Calu3 (cell line): ENCODE results near the gene SCO2. TPM values are rescaled to one million over a fixed set of nuclear protein-coding genes. Genes with fewer than 3 reads are reported as not detected.

Source experiments
- BruUV-seq: library from RNA; stranded (reverse); fragments of 400-500 nt; replicated peaks from 2 replicates; lab custom pipeline; 2021; lab: Mats Ljungman, UMichigan
- CTCF ChIA-PET: fragments of 300-600 bp; sonication (Branson Sonifier 250); formaldehyde crosslinking; loops from one replicate; lab custom pipeline; 2022; ENCODE audit warnings: antibody characterized with exemption; lab: Charles Lee
- DNase-seq: peaks from one replicate; pipeline ENCODE4 v3.0.0; 2022
- H3K27ac Mint-ChIP-seq: one replicate; pipeline ENCODE4 v1.8.0; 2022; ENCODE audit warnings: mixed read lengths; ENCODE audit not compliant: unreplicated experiment
- H3K27me3 Mint-ChIP-seq: one replicate; pipeline ENCODE4 v1.8.0; 2022; ENCODE audit warnings: mixed read lengths; ENCODE audit not compliant: unreplicated experiment
- H3K36me3 Mint-ChIP-seq: one replicate; pipeline ENCODE4 v1.8.0; 2022; ENCODE audit warnings: mild to moderate bottlenecking, moderate library complexity, mixed read lengths; ENCODE audit not compliant: insufficient read depth, unreplicated experiment
- H3K4me1 Mint-ChIP-seq: one replicate; pipeline ENCODE4 v1.8.0; 2022; ENCODE audit warnings: mild to moderate bottlenecking, low read depth, mixed read lengths; ENCODE audit not compliant: unreplicated experiment
- H3K4me3 Mint-ChIP-seq: one replicate; pipeline ENCODE4 v1.8.0; 2022; ENCODE audit warnings: mild to moderate bottlenecking, low read depth, moderate library complexity, mixed read lengths; ENCODE audit not compliant: unreplicated experiment
- H3K9me3 Mint-ChIP-seq: one replicate; pipeline ENCODE4 v1.8.0; 2022; ENCODE audit warnings: low read depth, mixed read lengths; ENCODE audit not compliant: unreplicated experiment
- CTCF ChIP-seq: fragments of 200-600 bp; IDR thresholded peaks from one replicate; pipeline ENCODE4 v1.8.0; 2022; ENCODE audit warnings: antibody characterized with exemption; ENCODE audit not compliant: unreplicated experiment
- intact Hi-C: fragments of 100-400 bp; cut with micrococcal nuclease; formaldehyde crosslinking; loops from one replicate; pipeline ENCODE4 v1.10.0; 2022; ENCODE audit not compliant: unreplicated experiment
- total RNA-seq: library from RNA; stranded (reverse); gene quantifications from 2 replicates; pipeline ENCODE4 v1.2.3, GENCODE V29; 2022

Gene SCO2
- total RNA-seq, 1 experiment from 2014 or later = 3.6 TPM

- no peak for DNase-seq
- Mint-ChIP-seq H3K27me3 (no peaks in the 10 kb centered on the region), H3K9me3 (no peaks in the 10 kb centered on the region), H3K4me1 (peaks cover 9% of the 10 kb centered on the region), H3K27ac (no peak overlapping the region), H3K4me3 (no peak overlapping the region), H3K36me3 (peaks cover 22% of the 10 kb centered on the region)
- no TSS peak for BruUV-seq
- CTCF ChIA-PET = interaction anchor here (0.5 kb wide), 2 partner anchors 33 to 56 kb away, joined by 4 to 9 read pairs; no protein-coding TSS in a partner anchor
- intact Hi-C loops = no loop called here
- TF ChIP-seq CTCF = no peak
These were observed 34.6 kb upstream of the SCO2 start for GRCh38 chr22:50560034-50560433.

- peaks cover 7% of the 10 kb centered on the region for H3K36me3 Mint-ChIP-seq
- no peaks in the 10 kb centered on the region for H3K9me3 Mint-ChIP-seq
- CTCF ChIA-PET = no interaction called here
- DNase-seq = no peak
- no peak for TF ChIP-seq CTCF
- H3K27me3 Mint-ChIP-seq = no peaks in the 10 kb centered on the region
- H3K27ac Mint-ChIP-seq = no peak overlapping the region
- BruUV-seq = no TSS peak
- no peak overlapping the region for H3K4me3 Mint-ChIP-seq
- intact Hi-C loops = no loop called here
- peaks cover 6% of the 10 kb centered on the region for H3K4me1 Mint-ChIP-seq
These were observed 31.3 kb upstream of the SCO2 start for GRCh38 chr22:50556703-50557102.

- no peak for TF ChIP-seq CTCF
- H3K4me1 Mint-ChIP-seq = no peaks in the 10 kb centered on the region
- H3K36me3 Mint-ChIP-seq = no peaks in the 10 kb centered on the region
- intact Hi-C loops = no loop called here
- no peak overlapping the region for H3K27ac Mint-ChIP-seq
- DNase-seq = no peak
- H3K4me3 Mint-ChIP-seq = no peak overlapping the region
- BruUV-seq = no TSS peak
- CTCF ChIA-PET = no interaction called here
- H3K9me3 Mint-ChIP-seq = no peaks in the 10 kb centered on the region
- H3K27me3 Mint-ChIP-seq = no peaks in the 10 kb centered on the region
These were observed 27.9 kb upstream of the SCO2 start for GRCh38 chr22:50553310-50553709.

GRCh38 chr22:50551160-50551752 lies 25.9 kb upstream of the SCO2 start:
- Mint-ChIP-seq H3K9me3 (no peaks in the 10 kb centered on the region), H3K4me3 (no peak overlapping the region), H3K4me1 (no peaks in the 10 kb centered on the region), H3K36me3 (no peaks in the 10 kb centered on the region), H3K27me3 (no peaks in the 10 kb centered on the region), H3K27ac (no peak overlapping the region)
- no TSS peak for BruUV-seq
- TF ChIP-seq CTCF = no peak
- intact Hi-C loops = no loop called here
- DNase-seq = no peak
- CTCF ChIA-PET = interaction anchor here (0.9 kb wide), 1 partner anchor 11 kb away, joined by 3 read pairs; the partner anchor contains the start of gene SYCE3
